Adipose tissue (tissue), 3 donors: ENCODE measurements around the gene SLC38A3. TPM values are rescaled to one million over a fixed set of nuclear protein-coding genes. Genes with fewer than 3 reads are reported as not detected.
A peak's percentile ranks its signal among the peaks of the same experiment; 100 is the strongest.
"Not testable (repeated sequence)": the region's sequence is repeated elsewhere in the genome, so short reads cannot be mapped to it uniquely, and the experiment has no call there.

Source experiments
- H3K27ac ChIP-seq: one replicate; pipeline ENCODE4 v1.5.1; 2013; ENCODE audit warnings: low read depth, low read length
- WGBS, 3 donors: extraction: QIAGEN DNeasy Blood & Tissue Kit; methylation state at CpG; one replicate each; pipeline ENCODE4 v1.1.7; 2013; 5-methylcytosine and 5-hydroxymethylcytosine counted together
- polyA plus RNA-seq, 3 donors: library from polyadenylated mRNA; stranded (reverse); fragments of 200-250 nt; gene quantifications; one replicate each; pipeline ENCODE4 v1.2.3, GENCODE V29; 2013
- donor health status: healthy with polysubstance abuse.
- donor health status: Bipolar disorder and iron deficiency.
- donor health status: healthy.

Gene SLC38A3
- polyA plus RNA-seq, 3 donors, result 0.34 to 22.0 TPM; not detected in 1

GRCh38 chr3:50258029-50258680, 53.1 kb downstream of the SLC38A3 start:
- 85 to 86% (median 86%) methylated on average over 15 to 17 of the region's 17 CpGs for WGBS, 3 donors
- H3K27ac ChIP-seq, result no peak overlapping the region

GRCh38 chr3:50258979-50259378, 53.9 kb downstream of the SLC38A3 start:
- no peak overlapping the region for H3K27ac ChIP-seq
- WGBS, 3 donors, result 80 to 84% (median 83%) methylated on average over 16 of the region's 16 CpGs

GRCh38 chr3:50259432-50260026, 54.5 kb downstream of the SLC38A3 start:
- WGBS, 3 donors, result 50 to 61% (median 59%) methylated on average over 18 of the region's 18 CpGs
- H3K27ac ChIP-seq, result no peak overlapping the region

DNA sequence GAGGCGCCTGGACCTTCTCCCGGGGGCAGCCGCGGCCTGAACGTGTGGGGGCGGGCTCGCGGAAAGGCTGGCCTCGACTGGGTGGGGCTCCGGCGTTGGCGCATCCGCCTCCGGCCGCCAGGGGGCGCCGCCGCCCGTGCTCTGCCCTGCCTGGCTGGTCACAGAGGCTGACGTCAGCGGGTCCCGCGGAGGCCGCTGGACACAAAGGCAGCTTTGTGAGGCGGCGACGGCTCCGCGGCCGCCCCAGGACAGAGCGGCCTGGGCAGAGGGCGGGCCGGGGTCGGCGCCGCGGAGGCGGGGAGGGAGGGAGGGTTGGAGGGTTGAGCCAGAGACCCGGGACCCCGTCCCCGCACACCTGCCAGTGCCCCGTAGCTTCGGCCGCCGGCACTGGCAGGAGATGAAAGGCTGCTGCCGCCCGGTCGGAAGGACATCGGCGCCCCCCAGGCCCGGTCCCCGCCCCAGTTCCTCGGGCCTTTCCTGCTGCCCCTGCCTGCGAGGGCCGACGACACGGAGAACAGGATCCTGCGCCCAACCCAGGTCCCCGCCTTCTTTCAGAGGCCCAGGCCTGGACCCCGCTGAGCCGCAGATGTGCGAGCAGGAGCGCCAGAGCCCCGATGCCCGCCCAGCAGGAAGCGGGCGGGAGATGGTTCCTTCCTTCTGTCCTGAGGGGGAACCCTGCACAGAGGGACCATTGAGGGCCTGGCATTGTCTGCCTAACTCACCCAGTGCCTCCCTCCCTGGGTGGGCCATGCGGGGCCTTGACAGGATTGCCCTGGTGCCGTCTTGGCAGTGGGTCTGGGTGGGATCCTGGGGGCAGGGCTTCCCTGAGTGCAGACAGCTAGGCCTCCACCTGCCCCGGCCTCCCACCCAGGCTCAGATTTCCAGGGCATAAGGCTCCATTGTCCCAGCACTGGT, 55.2 kb downstream of the SLC38A3 start:
- 1% methylated on average over 48 to 70 of the region's 70 CpGs for WGBS, 3 donors
- H3K27ac ChIP-seq, result peak overlapping the region; percentile 80

DNA sequence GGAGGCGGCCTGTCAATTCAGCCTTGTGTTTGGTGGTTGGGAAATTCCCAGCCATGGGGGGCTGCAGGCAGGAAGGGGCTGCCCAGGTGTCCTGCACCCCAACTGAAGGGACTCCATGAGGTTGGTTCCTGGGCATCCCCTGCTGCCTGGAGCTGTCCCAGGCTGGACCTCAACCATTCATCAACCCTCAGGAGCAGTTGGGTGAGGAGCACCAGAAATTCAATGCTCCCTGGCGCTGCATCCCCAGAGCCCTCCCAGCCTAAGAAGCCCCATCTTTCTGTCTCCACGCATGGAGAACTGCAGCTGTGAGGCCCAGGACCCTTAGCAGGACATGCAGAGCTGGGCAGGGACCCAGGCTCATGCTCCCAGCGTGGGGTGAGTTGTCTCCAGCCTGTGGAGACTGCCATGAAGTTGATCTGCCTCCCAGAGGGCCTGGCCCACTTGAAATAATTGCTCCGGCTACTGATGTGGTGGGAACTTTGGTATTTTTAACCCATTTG, 55.9 kb downstream of the SLC38A3 start:
- WGBS, 3 donors, result 69 to 79% (median 74%) methylated on average over 5 of the region's 5 CpGs
- peak overlapping the region; percentile 80 for H3K27ac ChIP-seq

DNA sequence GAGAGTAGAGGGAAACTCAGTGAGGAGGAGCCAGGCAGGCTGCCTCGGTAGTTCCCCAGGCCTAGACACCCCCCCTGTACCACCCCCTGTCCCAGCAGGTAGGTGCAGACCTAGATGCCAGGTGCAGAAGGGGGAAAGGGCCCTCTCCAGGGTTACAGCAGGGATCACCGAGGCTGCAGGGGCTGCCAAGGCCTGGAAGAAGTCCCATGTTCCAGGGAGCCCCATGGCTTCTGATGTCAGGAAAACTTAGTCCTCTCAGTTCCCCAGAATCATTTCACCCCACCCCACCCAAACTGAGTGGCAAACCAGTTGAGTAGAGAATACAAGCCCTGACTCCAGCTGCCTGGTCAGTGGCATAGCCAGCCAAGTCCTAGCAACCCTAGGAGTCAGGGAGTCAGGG, 56.4 kb downstream of the SLC38A3 start:
- H3K27ac ChIP-seq, result no peak overlapping the region
- 53 to 77% (median 74%) methylated on average over 2 of the region's 2 CpGs for WGBS, 3 donors

DNA sequence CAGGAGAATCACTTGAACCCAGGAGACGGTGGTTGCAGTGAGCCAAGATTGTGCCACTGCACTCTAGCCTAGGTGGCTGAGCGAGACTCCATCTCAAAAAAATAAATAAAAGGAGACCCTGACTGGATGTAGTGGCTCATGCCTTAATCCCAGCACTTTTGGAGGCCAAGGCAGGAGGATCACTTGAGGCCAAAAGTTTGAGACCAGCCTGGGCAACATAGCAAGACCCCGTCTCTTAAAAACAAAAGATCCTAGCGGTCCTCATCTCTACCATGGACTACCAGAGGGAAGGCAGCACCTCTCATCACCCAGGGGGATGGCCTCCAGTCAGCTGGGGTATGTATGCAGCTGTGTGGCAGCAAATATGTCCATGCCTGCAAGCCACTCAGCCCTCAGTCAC, 57.1 kb downstream of the SLC38A3 start:
- not testable (repeated sequence) for H3K27ac ChIP-seq
- WGBS, 3 donors, result 96 to 99% (median 97%) methylated on average over 4 of the region's 4 CpGs

- H3K27ac ChIP-seq, result no peak overlapping the region
- 76 to 87% (median 85%) methylated on average over 7 of the region's 7 CpGs for WGBS, 3 donors
These were observed 57.7 kb downstream of the SLC38A3 start for GRCh38 chr3:50262778-50263177.

DNA sequence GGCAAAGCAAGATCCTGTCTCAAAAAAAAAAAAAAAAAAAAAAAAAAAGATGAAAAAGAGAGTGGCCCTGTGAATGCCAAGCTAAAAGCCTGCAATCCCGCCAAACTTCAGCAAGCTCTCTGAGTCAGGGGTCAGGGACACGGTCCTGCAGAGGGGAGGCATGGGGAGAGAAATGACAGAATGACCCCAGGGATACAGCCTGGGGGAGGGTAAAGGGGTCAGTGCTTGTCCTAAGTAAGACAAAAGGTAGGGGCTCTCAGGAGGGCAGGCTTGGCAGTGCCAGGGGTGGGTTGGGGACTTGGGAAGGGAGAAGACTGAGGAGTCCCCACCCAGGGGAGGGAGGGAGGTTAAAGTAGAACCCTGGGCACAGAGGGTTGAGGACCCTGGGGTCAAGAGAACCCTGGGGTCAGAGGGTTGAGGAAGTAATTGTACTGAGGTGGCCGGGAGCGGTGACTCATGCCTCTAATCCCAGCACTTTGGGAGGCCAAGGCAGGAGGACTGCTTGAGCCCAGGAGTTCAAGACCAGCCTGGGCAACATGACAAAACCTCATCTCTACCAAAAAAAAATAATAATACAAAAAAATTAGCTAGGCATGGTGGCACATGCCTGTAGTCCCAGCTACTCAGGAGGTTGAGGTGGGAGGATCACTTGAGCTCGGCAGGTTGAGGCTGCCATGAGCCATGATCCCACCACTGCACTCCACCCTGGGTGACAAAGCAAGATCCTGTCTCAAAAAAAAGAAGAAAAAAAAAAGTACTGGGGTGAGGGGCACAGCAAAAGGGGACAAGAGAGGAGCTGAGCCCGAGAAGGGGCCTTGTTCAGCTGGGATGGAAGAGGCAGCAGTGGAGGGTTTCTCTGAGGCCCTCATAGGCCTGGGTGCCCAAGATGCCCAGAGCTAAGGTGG, 58.7 kb downstream of the SLC38A3 start:
- no peak overlapping the region for H3K27ac ChIP-seq
- 61 to 71% (median 64%) methylated on average over 6 of the region's 6 CpGs for WGBS, 3 donors

DNA sequence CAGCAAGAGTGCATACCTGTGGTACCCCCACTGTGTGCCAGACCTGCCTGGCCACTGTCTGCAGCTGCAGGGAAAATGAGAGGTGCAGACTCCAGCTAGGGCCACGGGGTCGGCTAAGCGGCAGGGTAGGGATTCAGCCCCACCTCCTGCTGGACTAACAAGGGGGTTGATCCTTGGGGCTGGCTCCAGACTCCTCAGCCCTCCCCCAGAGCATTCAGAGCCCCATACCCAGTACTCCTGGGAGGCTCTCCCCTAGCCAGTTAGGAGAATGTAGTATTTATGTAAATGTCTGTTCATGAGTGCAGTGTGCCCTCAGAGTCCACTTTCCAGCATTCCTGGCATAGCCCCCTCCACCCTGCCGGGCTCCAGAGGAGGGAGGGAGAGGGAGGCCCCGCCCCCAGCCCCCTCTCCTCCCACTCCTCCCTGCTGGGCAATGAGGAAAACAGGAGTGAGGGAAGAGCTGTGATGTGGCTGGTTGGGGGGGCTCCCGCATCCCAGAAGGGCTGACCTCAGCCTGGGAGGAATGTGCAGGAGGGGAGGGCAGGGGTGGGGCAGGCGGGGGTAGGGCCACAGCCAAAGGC, 59.4 kb downstream of the SLC38A3 start:
- 41 to 51% (median 44%) methylated on average over 7 of the region's 7 CpGs for WGBS, 3 donors
- no peak overlapping the region for H3K27ac ChIP-seq

- no peak overlapping the region for H3K27ac ChIP-seq
- 62 to 69% (median 67%) methylated on average over 7 of the region's 7 CpGs for WGBS, 3 donors
These were observed 60.0 kb downstream of the SLC38A3 start for GRCh38 chr3:50264964-50265485.

DNA sequence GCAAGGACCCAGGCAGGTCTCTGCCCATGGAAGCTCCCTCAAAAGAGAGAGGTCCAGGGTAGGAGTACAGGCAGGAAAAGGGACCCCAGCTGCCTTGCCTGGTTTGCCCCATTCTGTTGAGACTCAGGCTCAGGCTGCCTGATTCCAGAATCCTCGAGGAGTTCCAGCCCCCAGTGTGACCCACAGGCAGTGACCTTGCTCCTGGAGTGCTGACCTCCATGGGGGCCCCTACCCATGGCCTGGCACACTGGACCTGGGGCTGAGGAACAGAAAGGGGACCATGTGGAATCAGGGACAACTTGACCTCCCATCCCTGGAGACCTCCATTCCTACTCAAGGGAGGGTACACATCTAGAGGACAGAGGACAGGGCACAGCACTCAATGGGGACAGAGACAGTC, 60.5 kb downstream of the SLC38A3 start:
- 58 to 75% (median 67%) methylated on average over 1 of the region's 1 CpG for WGBS, 3 donors
- no peak overlapping the region for H3K27ac ChIP-seq

DNA sequence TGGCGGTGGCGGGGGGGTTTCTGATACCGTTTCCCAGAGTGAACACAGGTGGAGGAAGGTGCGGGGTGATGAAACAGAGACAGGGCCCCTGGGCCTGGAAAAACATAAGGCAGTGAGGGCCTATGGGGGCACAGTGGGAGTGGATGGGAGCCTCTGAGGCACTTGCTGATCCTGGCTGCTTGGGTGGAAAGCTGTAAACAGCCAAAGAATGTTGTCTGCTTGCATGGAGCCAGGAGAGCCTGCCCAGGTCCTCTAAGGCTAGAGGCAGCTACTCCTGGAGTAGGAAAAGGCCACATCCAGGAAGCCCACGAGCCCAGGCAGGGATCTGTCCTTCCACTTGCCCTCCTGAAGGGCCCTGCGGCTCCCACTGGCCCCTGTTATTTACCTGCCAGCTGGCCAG, 60.9 kb downstream of the SLC38A3 start:
- WGBS, 3 donors, result 72 to 84% (median 81%) methylated on average over 6 of the region's 6 CpGs
- no peak overlapping the region for H3K27ac ChIP-seq

DNA sequence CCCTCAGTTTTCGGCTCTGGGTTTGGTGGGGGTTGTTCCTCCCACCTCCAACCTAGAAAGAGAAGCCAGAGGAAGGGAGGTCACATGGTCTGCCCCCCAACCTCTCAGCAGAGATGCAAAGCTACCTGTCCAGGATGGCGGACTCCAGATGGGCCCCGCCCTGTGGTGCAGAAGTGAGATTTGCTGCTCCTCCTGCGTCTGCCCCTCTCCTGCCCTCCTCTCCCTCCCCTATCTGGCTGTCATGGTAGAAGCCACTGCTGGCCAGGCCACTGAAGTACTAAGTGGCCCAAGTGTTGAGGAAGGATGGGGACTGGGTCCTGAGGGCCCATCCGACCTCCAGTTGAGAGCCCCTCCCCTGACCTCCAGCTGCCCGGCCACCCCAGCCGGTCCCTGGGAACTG, 61.8 kb downstream of the SLC38A3 start:
- peak overlapping the region; percentile 29 for H3K27ac ChIP-seq
- 47 to 55% (median 53%) methylated on average over 7 of the region's 7 CpGs for WGBS, 3 donors

DNA sequence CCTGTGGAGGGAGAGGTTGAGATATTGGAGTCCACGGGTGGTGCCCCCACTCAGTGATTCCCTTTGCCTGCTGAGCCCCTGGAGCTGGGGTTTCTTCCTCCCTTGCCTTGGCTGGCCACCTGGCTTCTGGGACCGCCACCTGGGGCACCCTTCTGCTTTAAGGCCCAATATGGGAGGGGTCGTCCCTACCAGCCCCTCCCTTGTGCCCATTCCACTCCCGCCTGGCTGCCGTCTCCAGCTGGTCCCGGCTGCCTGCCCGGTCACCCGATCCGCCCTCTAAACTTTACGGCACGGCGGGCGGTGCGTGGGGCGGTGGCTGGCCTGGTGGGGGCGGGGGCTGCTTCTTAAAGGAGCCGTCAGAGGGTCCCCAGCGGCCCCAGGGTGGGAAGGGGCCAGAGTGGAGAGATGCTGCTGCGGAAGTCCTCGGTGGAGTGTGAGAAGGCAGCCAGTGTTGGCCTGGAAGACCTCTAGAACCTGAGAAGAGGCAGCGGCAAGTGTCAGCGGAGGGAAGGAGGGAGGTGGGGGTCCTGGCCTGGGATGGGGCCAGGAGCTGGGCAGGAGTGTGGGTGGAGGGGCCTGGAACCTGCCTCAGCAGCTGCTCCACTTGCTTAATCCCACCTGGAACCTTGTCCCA, 62.3 kb downstream of the SLC38A3 start:
- peak overlapping the region; percentile 29 for H3K27ac ChIP-seq
- 5 to 13% (median 8%) methylated on average over 21 to 22 of the region's 22 CpGs for WGBS, 3 donors

DNA sequence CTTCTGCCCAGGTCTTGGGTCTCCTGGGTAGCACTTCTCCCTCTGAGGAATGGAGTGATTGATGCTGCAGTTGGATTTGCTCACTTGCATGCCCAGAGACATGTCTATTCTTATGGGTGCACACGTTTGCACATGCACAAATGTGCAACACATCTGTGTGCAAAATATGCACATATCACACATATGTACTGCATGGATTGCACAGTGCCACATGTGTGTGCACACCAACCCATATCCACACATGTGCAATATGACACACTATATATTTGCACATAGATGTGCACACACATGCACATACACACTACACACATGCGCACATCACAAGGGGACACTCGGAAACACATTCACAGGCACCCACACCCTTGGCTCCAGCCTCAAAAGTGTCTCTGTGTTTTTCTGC, 63.2 kb downstream of the SLC38A3 start:
- no peak overlapping the region for H3K27ac ChIP-seq
- 39 to 51% (median 48%) methylated on average over 3 of the region's 3 CpGs for WGBS, 3 donors
